SH-SY5Y (cell line): ENCODE data around the gene VAV2.

Experiments used
- GATA2 ChIP-seq: IDR thresholded peaks from 2 replicates; pipeline ENCODE4 v1.6.1; 2011; ENCODE audit warnings: mild to moderate bottlenecking, low read depth, low read length
- GATA3 ChIP-seq: IDR thresholded peaks from 2 replicates; pipeline ENCODE4 v1.6.1; 2011; ENCODE audit warnings: low read depth, mild to moderate bottlenecking, low read length, moderate library complexity

DNA sequence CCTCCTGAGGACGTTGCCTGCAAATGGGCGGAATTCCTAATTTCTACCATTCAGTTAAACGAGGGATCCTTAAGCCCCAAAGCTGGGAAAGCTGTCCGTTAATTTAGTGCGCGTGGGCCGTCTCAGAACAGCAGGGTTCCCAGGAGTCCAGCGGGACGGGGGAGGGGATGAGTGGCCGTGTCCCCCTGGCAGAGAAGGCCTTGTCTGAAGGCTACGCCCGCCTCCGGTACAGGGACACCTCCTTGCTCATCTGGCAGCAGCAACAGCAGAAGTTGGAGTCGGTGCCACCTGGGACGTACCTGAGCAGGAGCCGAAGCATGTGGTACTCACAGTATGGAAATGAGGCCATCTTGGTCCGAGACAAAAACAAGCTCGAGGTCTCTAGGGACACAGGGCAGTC, 34.5 kb upstream of the VAV2 start:
- TF ChIP-seq GATA3: no peak
- TF ChIP-seq GATA2: no peak
